Glutamatergic neuron (in vitro differentiated cells): ENCODE data around the gene RAB30. TPM values are rescaled to one million over a fixed set of nuclear protein-coding genes. Genes with fewer than 3 reads are reported as not detected.

Experiments
- DNase-seq: peaks from one replicate; pipeline ENCODE4 v3.0.0; 2022
- H3K27ac Mint-ChIP-seq: one replicate; pipeline ENCODE4 v1.8.0; 2020; ENCODE audit warnings: mild to moderate bottlenecking, mixed read lengths, inconsistent platforms; ENCODE audit not compliant: unreplicated experiment
- H3K27me3 Mint-ChIP-seq: one replicate; pipeline ENCODE4 v1.8.0; 2020; ENCODE audit warnings: mild to moderate bottlenecking, moderate library complexity, mixed read lengths, inconsistent platforms; ENCODE audit not compliant: unreplicated experiment
- H3K36me3 Mint-ChIP-seq: one replicate; pipeline ENCODE4 v1.8.0; 2020; ENCODE audit warnings: mild to moderate bottlenecking, mixed read lengths, inconsistent platforms; ENCODE audit not compliant: unreplicated experiment
- H3K4me1 Mint-ChIP-seq: one replicate; pipeline ENCODE4 v1.8.0; 2020; ENCODE audit warnings: mild to moderate bottlenecking, low read depth, mixed read lengths, inconsistent platforms; ENCODE audit not compliant: unreplicated experiment
- H3K4me3 Mint-ChIP-seq: one replicate; pipeline ENCODE4 v1.8.0; 2020; ENCODE audit warnings: mild to moderate bottlenecking, mixed read lengths, inconsistent platforms; ENCODE audit not compliant: unreplicated experiment
- H3K9me3 Mint-ChIP-seq: one replicate; pipeline ENCODE4 v1.8.0; 2020; ENCODE audit warnings: mild to moderate bottlenecking, moderate library complexity, mixed read lengths, inconsistent platforms; ENCODE audit not compliant: unreplicated experiment
- total RNA-seq: library from RNA; stranded (reverse); fragmentation: NEBNext Ultra II Directional; extraction: Animal tissue kit (Norgen Biotek cat#: 25700); gene quantifications from one replicate; pipeline ENCODE4 v1.2.1, GENCODE V29; 2021; ENCODE audit not compliant: unreplicated experiment
- TF ChIP-seq, protein P1 (sequence below): fragments of 200-600 bp; sonication (generic); IDR thresholded peaks from one replicate; pipeline ENCODE4 v1.5.0; 2021; ENCODE audit not compliant: partially characterized antibody, unreplicated experiment

RAB30 gene
- total RNA-seq, 1 donor from 2014 or later, result 59.4 TPM

DNA sequence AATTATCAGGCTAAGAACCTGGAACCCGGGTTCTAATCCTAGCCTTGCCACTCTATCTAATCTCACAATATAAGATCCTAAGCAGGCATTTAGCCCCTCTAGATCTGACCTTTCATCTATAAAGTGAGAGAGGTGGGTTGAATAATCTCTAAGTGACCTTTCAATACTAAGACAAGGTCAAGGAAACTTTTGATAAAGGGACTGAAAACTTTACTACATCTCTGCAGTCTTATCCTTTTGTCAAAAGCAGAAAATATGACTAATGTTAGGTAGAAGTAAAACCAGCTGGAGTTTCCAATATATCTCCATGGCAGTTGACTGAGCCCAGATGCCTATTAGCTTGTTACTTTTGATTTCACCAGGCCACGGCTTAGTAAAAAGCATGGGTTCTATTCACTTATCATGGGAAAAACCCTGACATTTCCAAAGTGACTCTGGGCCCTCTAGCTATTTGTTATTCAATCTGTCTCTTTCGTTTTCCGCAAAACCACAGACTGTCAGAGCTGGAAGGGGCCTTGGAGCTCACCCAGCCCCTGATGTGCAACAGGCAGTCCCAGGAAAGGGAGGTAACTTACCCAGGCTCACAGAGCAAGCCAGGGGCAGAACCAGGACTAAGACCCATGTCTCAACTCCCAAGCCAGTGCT is 75.8 kb downstream of the RAB30 start:
- Mint-ChIP-seq H3K27ac (no peak overlapping the region), H3K36me3 (no peaks in the 10 kb centered on the region), H3K4me1 (peaks cover 33% of the 10 kb centered on the region), H3K27me3 (peaks cover 2% of the 10 kb centered on the region), H3K4me3 (no peak overlapping the region), H3K9me3 (no peaks in the 10 kb centered on the region)
- no peak for DNase-seq
- TF ChIP-seq, protein P1, sequence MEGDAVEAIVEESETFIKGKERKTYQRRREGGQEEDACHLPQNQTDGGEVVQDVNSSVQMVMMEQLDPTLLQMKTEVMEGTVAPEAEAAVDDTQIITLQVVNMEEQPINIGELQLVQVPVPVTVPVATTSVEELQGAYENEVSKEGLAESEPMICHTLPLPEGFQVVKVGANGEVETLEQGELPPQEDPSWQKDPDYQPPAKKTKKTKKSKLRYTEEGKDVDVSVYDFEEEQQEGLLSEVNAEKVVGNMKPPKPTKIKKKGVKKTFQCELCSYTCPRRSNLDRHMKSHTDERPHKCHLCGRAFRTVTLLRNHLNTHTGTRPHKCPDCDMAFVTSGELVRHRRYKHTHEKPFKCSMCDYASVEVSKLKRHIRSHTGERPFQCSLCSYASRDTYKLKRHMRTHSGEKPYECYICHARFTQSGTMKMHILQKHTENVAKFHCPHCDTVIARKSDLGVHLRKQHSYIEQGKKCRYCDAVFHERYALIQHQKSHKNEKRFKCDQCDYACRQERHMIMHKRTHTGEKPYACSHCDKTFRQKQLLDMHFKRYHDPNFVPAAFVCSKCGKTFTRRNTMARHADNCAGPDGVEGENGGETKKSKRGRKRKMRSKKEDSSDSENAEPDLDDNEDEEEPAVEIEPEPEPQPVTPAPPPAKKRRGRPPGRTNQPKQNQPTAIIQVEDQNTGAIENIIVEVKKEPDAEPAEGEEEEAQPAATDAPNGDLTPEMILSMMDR, result no peak

DNA sequence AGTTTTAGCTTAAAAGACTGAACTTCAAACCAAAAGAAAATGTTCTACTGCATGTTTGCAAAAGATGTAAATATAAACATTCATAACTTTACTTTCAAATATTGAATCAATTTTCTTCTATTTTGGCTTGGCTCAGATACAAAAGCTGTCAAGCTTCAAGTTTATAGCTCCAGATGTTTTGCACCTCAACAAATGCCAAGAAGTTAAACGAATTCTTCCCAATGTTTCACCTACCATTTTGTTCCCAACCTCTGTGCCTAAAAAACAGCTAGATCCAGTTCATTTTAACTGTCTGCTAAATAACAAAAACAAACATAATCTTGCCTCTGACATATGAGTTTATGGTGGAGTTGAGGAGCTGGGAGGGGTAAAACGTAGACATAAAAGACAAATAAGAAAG is 76.5 kb downstream of the RAB30 start:
- no peaks in the 10 kb centered on the region for H3K36me3 Mint-ChIP-seq
- no peaks in the 10 kb centered on the region for H3K9me3 Mint-ChIP-seq
- no peak for DNase-seq
- H3K4me1 Mint-ChIP-seq, result peaks cover 32% of the 10 kb centered on the region
- no peak overlapping the region for H3K27ac Mint-ChIP-seq
- TF ChIP-seq, protein P1, result no peak
- H3K27me3 Mint-ChIP-seq, result peaks cover 2% of the 10 kb centered on the region
- no peak overlapping the region for H3K4me3 Mint-ChIP-seq

DNA sequence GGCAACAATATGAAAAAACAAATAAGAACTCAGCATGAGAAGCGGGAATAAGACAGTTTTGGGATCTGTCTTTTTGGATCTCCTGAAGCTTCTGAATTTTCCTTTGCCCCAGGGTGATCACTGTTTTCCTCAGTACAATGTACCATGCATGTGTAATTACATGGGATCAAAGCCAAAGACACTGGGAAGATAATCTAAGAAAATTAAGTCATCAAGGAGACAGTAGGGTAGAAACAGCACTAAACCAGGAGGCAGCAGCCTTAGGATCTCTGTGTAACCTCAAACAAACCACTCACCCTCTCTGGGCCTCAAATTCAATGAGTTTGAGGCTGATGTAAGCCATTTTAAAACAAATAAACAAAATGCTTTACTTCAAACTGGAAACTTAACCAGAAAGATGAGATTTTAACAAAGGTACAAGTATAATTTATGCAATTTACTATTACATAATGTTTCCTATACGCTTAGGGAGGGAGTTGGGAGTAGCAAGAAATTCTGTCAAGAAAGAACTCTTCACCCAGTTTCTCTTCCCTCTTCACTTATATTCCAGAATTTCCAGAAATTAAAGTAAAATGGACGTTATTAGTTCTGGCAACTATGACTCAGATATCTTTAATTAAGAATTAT is 77.0 kb downstream of the RAB30 start:
- no peaks in the 10 kb centered on the region for H3K36me3 Mint-ChIP-seq
- no peak overlapping the region for H3K4me3 Mint-ChIP-seq
- no peak for DNase-seq

DNA sequence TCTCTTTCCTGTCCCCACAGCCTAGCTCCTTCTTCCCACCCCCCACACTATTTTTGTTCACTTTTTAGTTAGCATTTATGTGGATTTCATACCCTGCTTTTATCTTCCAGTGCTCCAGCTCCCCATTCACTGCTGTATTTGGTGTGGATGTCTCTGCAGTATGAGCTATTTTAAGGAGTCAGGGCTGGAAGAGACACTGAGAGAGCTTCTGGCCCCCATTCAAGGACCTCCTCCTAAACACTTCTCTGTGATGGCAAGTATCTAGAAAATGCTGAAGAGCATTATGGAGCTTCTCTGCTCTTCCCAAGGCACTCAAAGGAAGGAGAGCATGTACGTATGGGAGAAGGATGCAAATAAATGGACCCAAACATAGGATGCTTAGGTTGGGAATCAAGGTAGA is 79.5 kb downstream of the RAB30 start:
- peaks cover 2% of the 10 kb centered on the region for H3K27me3 Mint-ChIP-seq

More for the DNA sequence above, 77.0 kb downstream of the RAB30 start:
- no peaks in the 10 kb centered on the region for H3K9me3 Mint-ChIP-seq
- TF ChIP-seq, protein P1, result no peak
- peaks cover 33% of the 10 kb centered on the region for H3K4me1 Mint-ChIP-seq
- peaks cover 2% of the 10 kb centered on the region for H3K27me3 Mint-ChIP-seq
- no peak overlapping the region for H3K27ac Mint-ChIP-seq

More for the DNA sequence above, 79.5 kb downstream of the RAB30 start:
- no peak overlapping the region for H3K27ac Mint-ChIP-seq
- H3K36me3 Mint-ChIP-seq, result no peaks in the 10 kb centered on the region
- TF ChIP-seq, protein P1, result no peak
- peaks cover 2% of the 10 kb centered on the region for H3K9me3 Mint-ChIP-seq
- no peak for DNase-seq
- peaks cover 27% of the 10 kb centered on the region for H3K4me1 Mint-ChIP-seq
- no peak overlapping the region for H3K4me3 Mint-ChIP-seq
